A673 (cell line): Measurements from ENCODE around the gene U2AF1. TPM values are rescaled to one million over a fixed set of nuclear protein-coding genes. Genes with fewer than 3 reads are reported as not detected.
A peak's percentile ranks its signal among the peaks of the same experiment; 100 is the strongest.
"Not testable (repeated sequence)": the region's sequence is repeated elsewhere in the genome, so short reads cannot be mapped to it uniquely, and the experiment has no call there.

Experiments used
- BruUV-seq: library from RNA; stranded (reverse); fragments of 400-500 nt; replicated peaks from 2 replicates; lab custom pipeline; 2021; lab: Mats Ljungman, UMichigan
- CTCF ChIA-PET: fragments of 300-600 bp; sonication (Branson Sonifier 250); formaldehyde crosslinking; loops from one replicate; lab custom pipeline; 2022; ENCODE audit warnings: antibody characterized with exemption; lab: Charles Lee
- POLR2A ChIA-PET: fragments of 300-600 bp; sonication (Branson Sonifier 250); formaldehyde crosslinking; loops from one replicate; lab custom pipeline; 2022; ENCODE audit warnings: antibody characterized with exemption; ENCODE audit not compliant: low non-redundant PET; lab: Charles Lee
- DNase-seq: peaks from one replicate; pipeline ENCODE4 v3.0.0-alpha.2; 2015; ENCODE audit warnings: low spot score
- H3K27ac ChIP-seq: fragments of 200-600 bp; sonication (generic); 2 replicates; pipeline ENCODE4 v1.5.1; 2016; ENCODE audit warnings: mixed run types, low read depth, mild to moderate bottlenecking, mixed read lengths, antibody characterized with exemption, low read length; ENCODE audit not compliant: poor library complexity, severe bottlenecking
- H3K27me3 ChIP-seq: fragments of 200-600 bp; sonication (generic); replicated peaks from 2 replicates; pipeline ENCODE4 v1.6.1; 2017; ENCODE audit warnings: mixed run types, low read depth, mild to moderate bottlenecking, mixed read lengths, antibody characterized with exemption, low read length; ENCODE audit not compliant: insufficient read depth, poor library complexity
- H3K36me3 ChIP-seq: fragments of 200-600 bp; sonication (generic); 2 replicates; pipeline ENCODE4 v1.6.1; 2016; ENCODE audit warnings: mixed run types, mild to moderate bottlenecking, mixed read lengths, antibody characterized with exemption, low read length; ENCODE audit not compliant: insufficient read depth, poor library complexity, severe bottlenecking
- H3K4me1 ChIP-seq: fragments of 200-600 bp; sonication (generic); 2 replicates; pipeline ENCODE4 v1.6.1; 2017; ENCODE audit warnings: mixed run types, mild to moderate bottlenecking, mixed read lengths, antibody characterized with exemption, low read length; ENCODE audit not compliant: insufficient read depth, poor library complexity, severe bottlenecking
- H3K4me3 ChIP-seq: fragments of 200-600 bp; sonication (generic); 2 replicates; pipeline ENCODE4 v1.5.1; 2016; ENCODE audit warnings: low read depth, mixed run types, mild to moderate bottlenecking, mixed read lengths, low read length; ENCODE audit not compliant: poor library complexity, severe bottlenecking
- H3K9me3 ChIP-seq: fragments of 200-600 bp; sonication (generic); 2 replicates; pipeline ENCODE4 v1.6.1; 2016; ENCODE audit warnings: mixed run types, low read depth, mild to moderate bottlenecking, mixed read lengths, antibody characterized with exemption, low read length; ENCODE audit not compliant: poor library complexity, severe bottlenecking
- intact Hi-C: fragments of 100-400 bp; cut with micrococcal nuclease; formaldehyde crosslinking; loops from one replicate; pipeline ENCODE4 v1.10.0; 2022; ENCODE audit not compliant: unreplicated experiment
- total RNA-seq: library from RNA; stranded (reverse); gene quantifications from 2 replicates; pipeline ENCODE4 v1.2.3, GENCODE V29; 2021

The U2AF1 gene
- total RNA-seq, 1 experiment from 2014 or later: 46.7 TPM

DNA sequence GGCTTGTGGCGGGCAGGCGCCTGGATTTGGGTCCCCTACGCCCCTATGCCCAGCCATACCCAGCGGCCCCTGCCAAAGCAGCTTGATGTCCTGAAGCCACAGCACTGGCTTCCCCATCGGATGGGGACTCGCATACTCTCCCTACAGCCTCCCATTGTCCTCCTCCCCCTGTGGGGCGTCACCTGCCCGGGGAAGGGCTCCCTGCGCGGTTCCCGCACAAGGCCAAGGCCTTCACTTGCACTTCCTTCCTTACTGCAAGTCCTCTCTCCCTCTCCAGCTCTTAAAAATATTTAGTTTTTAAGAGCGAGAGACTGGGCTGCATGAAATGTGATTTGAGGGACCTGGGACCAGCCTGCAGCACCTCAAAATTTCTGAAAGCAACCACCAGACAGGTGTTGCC lies 40.7 kb downstream of the U2AF1 start:
- DNase-seq, H3K4me3 ChIP-seq, BruUV-seq, intact Hi-C loops, H3K27me3 ChIP-seq, POLR2A ChIA-PET, H3K4me1 ChIP-seq, H3K9me3 ChIP-seq, H3K27ac ChIP-seq, CTCF ChIA-PET, H3K36me3 ChIP-seq: not testable (repeated sequence)

GRCh38 chr21:43065991-43066390 lies 41.4 kb downstream of the U2AF1 start:
- POLR2A ChIA-PET, intact Hi-C loops, DNase-seq: not testable (repeated sequence)

GRCh38 chr21:43064265-43064917 lies 43.0 kb downstream of the U2AF1 start:
- DNase-seq, H3K9me3 ChIP-seq, POLR2A ChIA-PET, CTCF ChIA-PET, intact Hi-C loops, H3K27me3 ChIP-seq, H3K36me3 ChIP-seq, BruUV-seq, H3K27ac ChIP-seq, H3K4me1 ChIP-seq, H3K4me3 ChIP-seq: not testable (repeated sequence)

More at GRCh38 chr21:43065991-43066390, 41.4 kb downstream of the U2AF1 start:
- H3K27me3 ChIP-seq, H3K36me3 ChIP-seq, CTCF ChIA-PET, H3K4me3 ChIP-seq, BruUV-seq, H3K4me1 ChIP-seq, H3K27ac ChIP-seq, H3K9me3 ChIP-seq: not testable (repeated sequence)

- intact Hi-C loops, POLR2A ChIA-PET, BruUV-seq, DNase-seq, H3K9me3 ChIP-seq, H3K27me3 ChIP-seq, H3K27ac ChIP-seq, H3K36me3 ChIP-seq, CTCF ChIA-PET, H3K4me1 ChIP-seq, H3K4me3 ChIP-seq: not testable (repeated sequence)
These were observed 44.3 kb downstream of the U2AF1 start for GRCh38 chr21:43062955-43063664.

GRCh38 chr21:43053112-43053511 lies 54.3 kb downstream of the U2AF1 start:
- H3K9me3 ChIP-seq, H3K4me3 ChIP-seq, POLR2A ChIA-PET, CTCF ChIA-PET, H3K27me3 ChIP-seq, H3K36me3 ChIP-seq, DNase-seq, H3K27ac ChIP-seq, intact Hi-C loops, H3K4me1 ChIP-seq: not testable (repeated sequence)
- TSS peak; percentile 65 for BruUV-seq

- POLR2A ChIA-PET, H3K27me3 ChIP-seq, CTCF ChIA-PET, H3K36me3 ChIP-seq, H3K9me3 ChIP-seq, BruUV-seq, DNase-seq, H3K4me1 ChIP-seq, H3K27ac ChIP-seq, H3K4me3 ChIP-seq, intact Hi-C loops: not testable (repeated sequence)
These were observed 61.2 kb downstream of the U2AF1 start for GRCh38 chr21:43045876-43046821.

- H3K36me3 ChIP-seq, DNase-seq, CTCF ChIA-PET: not testable (repeated sequence)
These were observed 62.0 kb downstream of the U2AF1 start for GRCh38 chr21:43045165-43045875.

More at GRCh38 chr21:43045165-43045875, 62.0 kb downstream of the U2AF1 start:
- H3K9me3 ChIP-seq, POLR2A ChIA-PET, H3K4me1 ChIP-seq, H3K4me3 ChIP-seq, BruUV-seq, intact Hi-C loops, H3K27ac ChIP-seq, H3K27me3 ChIP-seq: not testable (repeated sequence)
